Activated CD4-positive, alpha-beta T cell treated with anti-CD3 and anti-CD28 coated beads, Interleukin-2, amount 50 U/mL, for 48 hours (primary cell): ENCODE measurements around the gene CNGA4.
"Not testable (repeated sequence)": the region's sequence is repeated elsewhere in the genome, so short reads cannot be mapped to it uniquely, and the experiment has no call there.

Experiments
- DNase-seq, 2 experiments: peaks; one replicate each; pipeline ENCODE4 v3.0.0-alpha.2; 2020

The CNGA4 gene

DNA sequence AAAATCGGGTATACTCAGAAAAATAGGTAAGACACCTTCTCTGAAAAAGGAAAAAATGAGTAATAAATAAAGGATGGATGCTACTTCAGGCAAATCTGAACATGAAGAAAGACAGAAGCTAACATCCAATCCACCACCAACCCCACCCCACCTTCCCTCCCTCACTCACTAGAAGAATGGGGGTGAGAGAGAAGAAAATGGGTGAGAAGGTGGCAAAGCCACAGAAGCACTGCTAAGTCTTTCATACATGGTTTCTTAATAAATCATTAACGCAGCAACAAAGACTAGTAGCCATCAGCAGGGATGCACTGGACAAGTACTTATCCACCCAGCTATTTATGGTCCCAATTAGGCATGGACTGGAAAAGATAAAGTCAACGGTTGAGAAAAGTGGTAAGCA, 10.4 kb upstream of the CNGA4 start:
- no peak for DNase-seq

- DNase-seq, result no peak
Observed at GRCh38 chr11:6229911-6230310, 9.0 kb upstream of the CNGA4 start.

DNA sequence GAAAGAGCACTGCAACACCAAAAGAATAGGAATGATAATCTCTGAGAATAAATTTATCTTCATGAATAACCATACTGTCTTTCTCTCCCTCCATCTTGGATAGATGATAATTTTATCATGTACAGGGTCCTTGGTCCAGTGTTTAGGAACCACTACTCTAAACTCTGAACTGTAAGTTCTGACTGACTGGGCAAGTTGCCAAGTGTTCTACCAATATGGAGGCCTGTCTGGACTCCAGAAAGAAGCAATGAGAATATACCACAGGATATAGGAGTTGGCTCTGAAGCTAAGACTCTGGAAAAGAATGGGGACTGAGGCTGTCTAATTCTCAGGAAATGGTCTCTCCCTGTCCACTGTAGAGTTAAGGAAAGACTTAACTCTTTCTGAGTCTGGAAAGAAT, 6.0 kb upstream of the CNGA4 start:
- no peak for DNase-seq

DNA sequence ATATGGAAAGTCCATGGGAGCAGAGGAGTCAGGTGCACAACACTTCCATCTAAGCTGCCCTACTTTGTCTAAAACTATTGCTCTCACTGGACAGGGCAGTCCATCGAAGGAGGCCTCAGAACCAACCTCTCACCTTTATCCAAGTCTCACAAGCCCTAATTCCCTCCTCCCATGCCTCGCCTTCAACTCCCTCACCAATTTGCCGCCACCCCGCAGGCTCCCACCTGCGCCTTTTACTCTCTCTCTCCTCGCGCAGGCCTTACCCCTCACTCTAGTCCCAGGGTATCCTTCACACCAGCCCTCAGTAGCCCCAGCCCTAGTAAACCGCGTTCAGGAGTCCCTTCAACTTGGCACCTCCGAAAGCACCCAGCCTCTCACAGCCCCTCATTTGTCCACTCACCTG, 4.9 kb upstream of the CNGA4 start:
- no peak for DNase-seq

DNA sequence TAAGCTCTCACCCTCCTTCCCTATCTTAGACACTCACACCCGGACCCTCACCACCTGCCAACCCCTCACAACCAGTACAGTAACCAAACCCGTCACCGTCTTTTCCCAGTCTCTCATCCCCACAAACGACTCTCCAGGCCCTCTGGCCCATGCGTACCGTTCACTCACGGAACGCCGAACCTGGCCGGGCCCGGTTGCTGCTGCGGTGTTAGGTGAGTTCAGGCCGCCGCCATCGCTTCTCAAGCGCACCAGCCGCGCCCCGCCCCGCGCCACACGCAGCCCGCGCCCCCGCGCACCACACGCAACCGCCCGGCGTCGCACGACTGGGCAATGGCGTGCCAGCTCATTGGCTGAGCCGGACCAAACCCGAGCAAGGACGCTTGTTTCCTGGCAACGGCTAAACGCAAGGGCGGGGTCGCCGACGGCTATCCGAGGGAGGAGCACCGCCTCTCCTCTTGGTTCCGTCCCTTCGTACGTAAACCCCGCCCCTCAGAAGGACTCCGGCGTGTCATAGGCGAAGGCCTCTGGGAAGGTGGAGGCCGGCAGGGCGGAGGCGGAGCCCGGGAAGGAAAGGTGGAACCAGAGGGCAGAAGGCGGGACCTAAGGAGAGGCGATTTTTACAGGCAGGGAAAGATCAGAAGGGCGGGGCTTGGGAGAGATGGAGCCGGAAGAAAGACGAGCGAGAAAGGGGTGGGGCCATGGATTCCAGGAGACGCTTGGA, 4.3 kb upstream of the CNGA4 start, which contains the start of gene FHIP1B:
Gene FHIP1B, minus strand, starts transcription at position 250 of the 721 bp plus-strand sequence. CDS start 10,120 bp downstream, outside the sequence.
- peak; percentile 99 to 100 for DNase-seq

DNA sequence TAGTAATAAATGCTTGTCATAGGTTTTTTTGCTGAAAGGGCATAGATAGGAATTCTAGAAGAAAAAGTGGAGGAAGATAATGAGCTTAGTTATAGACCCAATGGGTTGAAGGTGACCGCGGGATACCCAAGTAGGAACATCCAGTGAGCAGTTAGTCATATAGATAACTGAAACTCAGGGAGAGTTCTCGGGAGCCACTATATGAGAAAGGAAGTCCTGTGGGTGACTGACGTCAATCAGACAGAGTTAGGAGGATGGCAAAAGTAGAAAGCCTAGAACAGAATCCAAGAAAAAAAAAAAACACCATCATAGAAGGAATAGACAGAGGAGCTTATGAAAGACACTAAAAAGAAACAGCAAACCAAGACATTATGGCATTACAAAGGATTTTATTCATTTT, 1.6 kb upstream of the CNGA4 start:
- DNase-seq, result no peak

DNA sequence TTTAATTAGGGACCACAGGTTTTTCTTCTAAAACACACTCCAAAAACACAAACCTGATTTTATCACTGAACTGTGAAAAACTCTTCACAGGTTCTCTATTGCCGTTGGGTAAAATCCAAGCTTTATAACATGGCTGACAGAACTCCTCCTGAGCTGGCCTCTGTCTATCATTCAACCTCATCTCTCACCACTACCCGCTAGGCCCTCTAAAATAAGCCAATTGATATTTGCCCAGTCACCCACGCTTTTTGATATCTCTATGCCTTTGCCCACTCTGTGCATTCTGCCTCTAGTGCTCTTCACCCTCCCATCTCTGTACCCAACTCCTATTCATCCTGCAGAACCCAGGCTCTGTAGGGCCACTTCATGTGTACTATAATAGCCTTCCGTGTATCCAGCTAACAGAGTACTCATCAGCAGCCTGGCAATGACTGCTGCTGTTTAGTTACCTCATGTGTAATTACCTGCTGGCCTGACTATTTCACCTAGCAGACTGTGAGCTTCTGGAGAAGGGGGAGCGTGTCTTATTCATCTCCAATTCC, 1.1 kb upstream of the CNGA4 start:
- DNase-seq, result no peak

DNA sequence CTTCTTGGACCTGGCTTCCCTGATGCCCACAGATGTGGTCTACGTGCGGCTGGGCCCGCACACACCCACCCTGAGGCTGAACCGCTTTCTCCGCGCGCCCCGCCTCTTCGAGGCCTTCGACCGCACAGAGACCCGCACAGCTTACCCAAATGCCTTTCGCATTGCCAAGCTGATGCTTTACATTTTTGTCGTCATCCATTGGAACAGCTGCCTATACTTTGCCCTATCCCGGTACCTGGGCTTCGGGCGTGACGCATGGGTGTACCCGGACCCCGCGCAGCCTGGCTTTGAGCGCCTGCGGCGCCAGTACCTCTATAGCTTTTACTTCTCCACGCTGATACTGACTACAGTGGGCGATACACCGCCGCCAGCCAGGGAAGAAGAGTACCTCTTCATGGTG, 1.2 kb downstream of the CNGA4 start:
- no peak for DNase-seq

DNA sequence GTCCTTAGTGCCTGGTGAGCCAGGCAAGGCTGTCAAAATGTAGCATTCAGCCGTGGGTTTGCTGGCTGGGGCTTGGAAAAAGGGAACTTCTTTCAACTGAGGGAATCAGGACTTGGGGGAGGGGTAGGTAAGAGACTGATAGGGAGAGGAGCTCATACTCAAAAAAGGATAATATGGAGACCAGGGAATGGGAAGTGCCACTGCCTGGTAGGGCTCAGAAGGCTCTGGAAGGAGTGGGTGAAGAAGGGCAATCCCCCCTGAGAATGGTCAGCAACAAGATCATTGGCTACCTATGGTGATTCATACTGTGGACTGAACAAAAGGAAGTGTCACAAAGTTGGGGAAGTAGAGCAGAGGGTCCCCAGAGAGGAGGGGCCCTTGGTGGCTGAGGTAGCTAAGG, 1.9 kb downstream of the CNGA4 start:
- DNase-seq, result no peak

DNA sequence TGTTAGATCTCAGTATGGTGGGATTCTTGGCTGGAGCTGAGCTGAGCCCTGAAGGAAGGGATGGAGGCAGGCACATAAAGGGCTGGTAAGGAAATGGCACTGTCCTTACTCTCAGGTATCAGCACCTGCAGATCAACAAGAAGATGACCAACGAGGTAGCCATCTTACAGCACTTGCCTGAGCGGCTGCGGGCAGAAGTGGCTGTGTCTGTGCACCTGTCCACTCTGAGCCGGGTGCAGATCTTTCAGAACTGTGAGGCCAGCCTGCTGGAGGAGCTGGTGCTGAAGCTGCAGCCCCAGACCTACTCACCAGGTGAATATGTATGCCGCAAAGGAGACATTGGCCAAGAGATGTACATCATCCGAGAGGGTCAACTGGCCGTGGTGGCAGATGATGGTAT, 2.4 kb downstream of the CNGA4 start:
- no peak for DNase-seq

- DNase-seq, result no peak
Observed at GRCh38 chr11:6245536-6245935, 6.6 kb downstream of the CNGA4 start.

GRCh38 chr11:6248248-6248647, 9.4 kb downstream of the CNGA4 start:
- DNase-seq, result no peak

DNA sequence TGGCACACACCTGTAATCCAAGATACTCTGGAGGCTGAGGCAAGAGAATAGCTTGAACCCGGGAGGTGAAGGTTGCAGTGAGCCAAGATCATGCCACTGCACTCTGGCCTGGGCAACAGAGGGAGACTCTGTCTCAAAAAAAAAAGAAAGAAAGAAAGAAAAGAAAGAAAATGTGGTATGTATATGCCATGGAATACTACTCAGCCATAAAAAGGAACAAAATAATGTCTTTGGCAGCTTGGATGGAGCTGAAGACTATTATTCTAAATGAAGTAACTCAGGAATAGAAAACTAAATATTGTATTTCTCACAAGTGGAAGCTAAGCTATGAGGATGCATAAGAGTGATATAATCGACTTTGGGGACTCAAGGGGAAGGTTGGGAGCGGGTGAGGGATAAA, 10.0 kb downstream of the CNGA4 start:
- not testable (repeated sequence) for DNase-seq

GRCh38 chr11:6249770-6250555, 11.1 kb downstream of the CNGA4 start:
- DNase-seq, result no peak

GRCh38 chr11:6251120-6251733, 12.3 kb downstream of the CNGA4 start:
- peak; percentile 66 to 75 for DNase-seq

- DNase-seq, result no peak
Observed at GRCh38 chr11:6251990-6252473, 13.1 kb downstream of the CNGA4 start.

GRCh38 chr11:6253197-6253596, 14.3 kb downstream of the CNGA4 start:
- no peak for DNase-seq

DNA sequence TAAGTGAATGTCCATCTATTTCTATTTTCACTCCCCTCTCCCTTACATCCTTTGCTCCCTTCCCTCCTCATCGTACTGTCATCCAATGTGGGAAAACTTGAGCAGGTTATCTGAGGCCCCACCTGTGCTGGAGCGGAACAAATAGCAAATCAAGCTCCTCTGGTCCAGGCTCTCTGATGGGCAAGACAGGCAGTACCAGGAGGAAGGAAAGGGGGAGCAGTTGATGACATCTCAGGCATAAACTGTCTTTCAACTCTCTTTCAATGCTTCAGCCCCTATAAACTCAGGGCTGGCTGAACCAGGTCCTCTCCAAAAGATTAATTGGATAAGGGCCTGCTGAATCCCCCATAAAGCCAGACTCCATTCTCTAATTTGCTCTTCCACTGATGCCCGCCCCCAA, 19.3 kb downstream of the CNGA4 start:
- no peak for DNase-seq

GRCh38 chr11:6258571-6259081, 19.7 kb downstream of the CNGA4 start:
- no peak for DNase-seq

DNA sequence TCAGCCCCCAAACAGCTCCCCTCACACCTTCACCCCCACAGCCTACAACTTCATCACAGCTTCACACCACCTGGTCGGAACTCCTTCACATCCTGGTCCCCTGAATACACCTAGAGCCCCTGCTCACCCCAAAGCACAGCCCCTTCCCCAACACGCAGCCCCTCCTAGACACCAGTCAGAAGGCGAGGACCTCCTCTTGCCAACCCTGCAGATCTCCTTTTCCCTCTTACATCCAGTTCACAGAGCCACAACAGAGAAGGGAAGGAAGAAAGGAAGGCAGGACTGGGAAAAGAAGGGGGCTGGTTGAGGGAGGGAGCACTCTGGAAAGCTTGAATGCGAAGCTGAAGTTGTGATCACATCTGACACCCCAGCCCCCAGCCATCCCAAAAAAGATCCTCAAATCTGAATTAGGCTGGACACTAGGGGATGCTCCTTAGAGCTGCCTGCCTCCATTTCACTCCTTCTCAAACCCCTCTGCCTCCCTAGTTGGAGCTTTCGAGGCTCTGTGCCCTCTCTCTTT, 21.4 kb downstream of the CNGA4 start:
- DNase-seq, result no peak

DNA sequence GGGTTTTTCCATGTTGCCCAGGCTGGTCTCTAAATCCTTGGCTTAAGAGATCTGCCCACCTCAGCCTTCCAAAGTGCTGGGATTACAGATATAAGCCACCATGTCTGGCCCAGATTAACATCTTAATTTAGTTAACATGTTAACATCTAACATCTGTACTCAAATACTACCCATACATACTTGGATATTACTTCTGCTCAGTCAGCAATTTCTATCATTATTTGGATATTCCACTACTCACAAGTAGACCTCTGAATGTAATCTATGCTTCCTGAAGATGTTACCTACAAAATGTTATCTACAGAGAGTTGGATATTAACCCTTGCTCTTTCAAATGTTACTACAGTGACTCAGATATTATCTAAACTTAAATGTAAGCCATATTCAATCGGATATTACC, 24.8 kb downstream of the CNGA4 start:
- no peak for DNase-seq

DNA sequence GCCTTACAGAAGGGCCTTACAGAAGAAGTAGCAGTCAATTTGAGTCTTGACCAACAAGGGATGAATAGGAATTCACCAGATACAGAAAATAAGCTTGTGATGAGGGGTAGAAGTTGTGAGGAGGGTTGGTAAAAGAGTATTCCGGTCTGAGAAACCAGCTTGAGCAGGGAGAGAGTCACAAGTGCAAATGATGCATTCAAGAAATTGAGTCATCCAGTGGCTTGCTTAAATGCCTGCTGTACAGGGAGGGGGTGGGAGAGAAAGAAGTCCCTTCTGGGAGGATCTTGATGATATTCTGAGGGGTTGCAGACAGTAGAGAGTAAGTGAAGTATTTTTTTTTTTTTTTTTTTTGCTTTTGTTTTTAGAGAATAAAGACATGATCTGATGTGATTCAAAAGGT, 29.9 kb downstream of the CNGA4 start:
- no peak for DNase-seq

DNA sequence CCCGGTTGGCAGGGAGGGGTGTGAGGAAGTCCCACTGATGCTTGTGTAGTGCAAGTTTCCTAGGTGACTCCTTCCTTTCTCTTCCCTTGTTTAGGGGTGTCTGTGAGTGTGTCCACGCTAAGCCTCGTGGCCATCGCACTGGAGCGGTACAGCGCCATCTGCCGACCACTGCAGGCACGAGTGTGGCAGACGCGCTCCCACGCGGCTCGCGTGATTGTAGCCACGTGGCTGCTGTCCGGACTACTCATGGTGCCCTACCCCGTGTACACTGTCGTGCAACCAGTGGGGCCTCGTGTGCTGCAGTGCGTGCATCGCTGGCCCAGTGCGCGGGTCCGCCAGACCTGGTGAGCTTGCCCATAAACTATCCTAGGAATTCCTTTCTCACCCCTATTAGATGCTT, 31.1 kb downstream of the CNGA4 start:
- no peak for DNase-seq
